Activated T-cell treated with anti-CD3 and anti-CD28 coated beads, Interleukin-2, amount 50 U/mL, for 48 hours (primary cell): ENCODE measurements around the gene UNC93B1.

Experiments
- DNase-seq, 2 experiments: peaks; one replicate each; pipeline ENCODE4 v3.0.0-alpha.2; 2020

UNC93B1 gene, protein sequence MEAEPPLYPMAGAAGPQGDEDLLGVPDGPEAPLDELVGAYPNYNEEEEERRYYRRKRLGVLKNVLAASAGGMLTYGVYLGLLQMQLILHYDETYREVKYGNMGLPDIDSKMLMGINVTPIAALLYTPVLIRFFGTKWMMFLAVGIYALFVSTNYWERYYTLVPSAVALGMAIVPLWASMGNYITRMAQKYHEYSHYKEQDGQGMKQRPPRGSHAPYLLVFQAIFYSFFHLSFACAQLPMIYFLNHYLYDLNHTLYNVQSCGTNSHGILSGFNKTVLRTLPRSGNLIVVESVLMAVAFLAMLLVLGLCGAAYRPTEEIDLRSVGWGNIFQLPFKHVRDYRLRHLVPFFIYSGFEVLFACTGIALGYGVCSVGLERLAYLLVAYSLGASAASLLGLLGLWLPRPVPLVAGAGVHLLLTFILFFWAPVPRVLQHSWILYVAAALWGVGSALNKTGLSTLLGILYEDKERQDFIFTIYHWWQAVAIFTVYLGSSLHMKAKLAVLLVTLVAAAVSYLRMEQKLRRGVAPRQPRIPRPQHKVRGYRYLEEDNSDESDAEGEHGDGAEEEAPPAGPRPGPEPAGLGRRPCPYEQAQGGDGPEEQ

DNA sequence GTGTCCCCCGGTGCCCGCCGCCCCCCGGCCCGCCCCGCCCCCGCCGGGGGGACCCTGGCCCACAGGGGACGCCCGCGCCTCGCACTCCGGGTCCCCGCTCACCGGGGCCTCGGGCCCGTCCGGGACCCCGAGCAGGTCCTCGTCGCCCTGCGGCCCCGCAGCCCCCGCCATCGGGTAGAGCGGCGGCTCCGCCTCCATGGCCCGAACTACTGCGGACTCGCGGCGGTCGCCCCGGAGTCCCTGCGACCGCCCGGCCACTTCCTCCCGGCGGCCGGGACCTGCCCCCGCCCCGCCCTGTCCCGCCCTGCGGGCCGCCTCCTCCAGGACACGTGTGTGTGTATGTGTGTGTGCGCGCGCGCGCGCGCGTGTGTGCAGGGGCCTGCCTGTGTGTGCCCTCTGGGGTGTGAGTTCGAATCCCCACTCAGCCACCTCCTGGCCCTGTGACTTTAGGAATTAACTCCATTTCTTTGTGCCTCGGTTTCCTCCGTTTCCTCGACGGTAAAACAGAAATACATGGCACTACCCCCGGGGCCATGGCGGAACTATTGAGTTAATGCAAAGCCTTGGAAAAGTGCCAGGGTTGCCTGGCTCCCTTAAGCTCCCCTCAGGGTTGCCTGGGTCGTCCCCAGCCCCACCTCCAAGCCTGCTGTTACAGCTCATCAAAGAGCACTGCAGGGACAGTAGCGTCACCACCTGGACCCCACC lies at the start of gene UNC93B1:
TSS of gene UNC93B1 (minus strand) at position 252 of the 705 bp plus-strand sequence. CDS start at position 198, 54 bp downstream.
- DNase-seq = peak; percentile 89 to 90

DNA sequence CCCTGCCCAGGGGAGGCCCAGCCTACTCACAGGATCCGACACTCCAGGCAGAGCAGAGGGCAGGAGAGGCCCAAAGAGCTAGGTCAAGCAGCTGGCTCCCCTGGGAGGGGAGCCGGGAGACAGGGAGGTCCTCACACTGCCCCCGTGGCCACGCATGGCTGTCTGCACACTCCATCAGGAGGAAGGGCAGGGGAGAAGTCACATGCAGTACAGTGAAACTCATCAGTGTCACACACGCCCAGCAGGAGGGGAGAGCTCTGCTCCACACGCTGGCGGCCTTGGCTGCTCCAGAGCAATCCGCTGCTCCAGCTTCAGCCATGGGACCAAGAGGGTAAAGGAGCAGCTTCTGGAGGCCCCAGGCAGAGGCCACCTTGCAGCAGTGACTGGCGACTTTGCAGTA lies 49.2 kb upstream of the UNC93B1 start:
- no peak for DNase-seq

DNA sequence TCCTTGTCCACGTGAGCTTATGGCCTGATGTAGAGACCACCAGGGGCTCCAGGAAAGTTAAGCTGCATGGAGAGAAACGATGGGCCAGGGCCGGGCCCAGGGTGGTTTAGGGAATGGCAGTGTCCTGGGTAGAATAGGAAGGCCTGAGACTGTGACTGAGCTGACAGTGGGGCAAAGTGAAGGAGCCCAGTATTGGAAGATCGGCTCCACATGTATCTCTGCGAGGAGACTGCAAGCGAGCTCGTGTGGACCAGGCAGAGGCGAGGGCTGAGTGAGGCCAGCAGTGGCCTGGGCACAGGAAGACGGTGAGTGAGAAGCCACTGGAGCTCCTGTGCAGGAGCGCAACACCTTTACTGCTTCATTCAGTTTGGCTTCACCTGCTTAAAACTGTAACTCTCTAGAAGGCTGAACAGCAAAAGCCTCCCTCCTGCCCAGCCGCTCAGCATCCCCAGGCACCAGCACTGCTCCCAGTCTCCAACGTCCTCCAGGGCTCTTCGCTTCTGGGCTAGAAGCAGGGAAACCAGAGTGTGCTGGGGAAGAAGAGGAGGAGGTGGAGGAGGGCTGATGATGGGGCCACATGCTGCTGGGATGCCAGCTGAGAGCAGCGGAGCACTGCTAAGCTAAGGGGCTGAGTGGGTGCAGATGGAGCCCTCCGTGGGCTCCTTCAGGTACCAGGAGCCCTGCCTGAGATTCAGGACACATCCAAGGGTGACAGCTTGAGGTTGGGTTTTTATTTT lies 48.4 kb upstream of the UNC93B1 start:
- DNase-seq = no peak

DNA sequence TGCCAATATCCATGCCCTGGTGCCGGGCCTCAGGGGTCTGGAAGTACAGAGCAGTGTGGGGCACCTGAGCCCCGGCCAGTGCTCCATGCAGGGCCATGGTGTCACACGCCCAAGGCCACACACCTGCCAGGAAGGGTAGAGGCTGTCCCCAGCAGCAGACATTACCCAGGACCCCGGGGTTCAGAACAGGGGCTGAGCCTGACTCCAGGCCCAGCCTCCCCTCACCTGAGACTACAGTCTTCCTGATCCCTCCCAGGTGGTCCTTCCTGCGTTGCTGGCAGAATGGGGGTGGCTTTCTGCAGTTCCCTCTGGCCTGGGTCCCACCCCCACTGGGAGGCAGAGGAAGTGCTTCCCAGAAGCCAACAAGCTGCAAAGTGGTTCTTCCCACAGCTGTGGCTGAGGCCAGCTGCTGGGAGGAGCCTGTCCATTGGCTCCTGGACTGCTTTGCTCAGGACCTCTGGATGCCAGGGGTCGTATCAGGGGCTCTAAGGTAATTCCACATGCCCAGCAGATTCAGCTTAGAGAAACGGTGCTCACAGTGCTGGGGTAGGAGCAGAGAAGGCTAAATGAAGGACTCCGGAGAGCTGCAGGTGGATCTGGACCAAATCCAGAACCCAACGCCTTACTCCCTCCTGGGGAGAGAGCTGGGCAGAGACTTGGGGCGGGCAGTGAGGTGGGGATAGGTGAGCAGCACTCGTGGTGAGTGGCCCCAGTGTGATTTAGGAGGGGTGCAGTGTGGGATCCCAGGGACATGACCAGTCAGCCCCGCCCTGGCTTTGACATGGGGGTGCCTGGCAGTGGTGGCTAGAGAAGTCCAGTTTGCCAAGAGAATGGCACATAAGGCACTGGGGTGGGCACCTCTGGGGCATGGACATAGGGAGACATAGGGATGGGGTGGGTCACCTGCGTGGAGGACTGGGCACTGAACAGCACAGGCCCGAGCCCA lies 47.6 kb upstream of the UNC93B1 start:
- peak in 1 of 2 experiments; percentile 15 for DNase-seq

DNA sequence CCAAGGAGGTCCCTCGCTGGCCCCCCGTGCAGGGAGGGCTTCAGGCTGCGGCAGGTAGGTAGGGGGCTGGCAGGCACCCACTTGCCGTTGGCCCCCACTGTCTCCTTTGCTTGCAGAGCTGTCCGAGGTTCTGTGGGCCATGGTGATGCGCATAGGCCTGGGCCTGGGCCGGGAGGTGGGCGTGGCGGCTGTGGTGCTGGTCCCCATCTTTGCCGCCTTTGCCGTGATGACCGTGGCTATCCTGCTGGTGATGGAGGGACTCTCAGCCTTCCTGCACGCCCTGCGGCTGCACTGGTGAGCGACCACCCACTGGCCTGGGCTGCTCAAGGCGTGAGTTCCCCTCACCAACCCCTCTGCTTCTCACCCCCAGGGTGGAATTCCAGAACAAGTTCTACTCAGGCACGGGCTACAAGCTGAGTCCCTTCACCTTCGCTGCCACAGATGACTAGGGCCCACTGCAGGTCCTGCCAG lies 46.5 kb upstream of the UNC93B1 start:
- no peak for DNase-seq

DNA sequence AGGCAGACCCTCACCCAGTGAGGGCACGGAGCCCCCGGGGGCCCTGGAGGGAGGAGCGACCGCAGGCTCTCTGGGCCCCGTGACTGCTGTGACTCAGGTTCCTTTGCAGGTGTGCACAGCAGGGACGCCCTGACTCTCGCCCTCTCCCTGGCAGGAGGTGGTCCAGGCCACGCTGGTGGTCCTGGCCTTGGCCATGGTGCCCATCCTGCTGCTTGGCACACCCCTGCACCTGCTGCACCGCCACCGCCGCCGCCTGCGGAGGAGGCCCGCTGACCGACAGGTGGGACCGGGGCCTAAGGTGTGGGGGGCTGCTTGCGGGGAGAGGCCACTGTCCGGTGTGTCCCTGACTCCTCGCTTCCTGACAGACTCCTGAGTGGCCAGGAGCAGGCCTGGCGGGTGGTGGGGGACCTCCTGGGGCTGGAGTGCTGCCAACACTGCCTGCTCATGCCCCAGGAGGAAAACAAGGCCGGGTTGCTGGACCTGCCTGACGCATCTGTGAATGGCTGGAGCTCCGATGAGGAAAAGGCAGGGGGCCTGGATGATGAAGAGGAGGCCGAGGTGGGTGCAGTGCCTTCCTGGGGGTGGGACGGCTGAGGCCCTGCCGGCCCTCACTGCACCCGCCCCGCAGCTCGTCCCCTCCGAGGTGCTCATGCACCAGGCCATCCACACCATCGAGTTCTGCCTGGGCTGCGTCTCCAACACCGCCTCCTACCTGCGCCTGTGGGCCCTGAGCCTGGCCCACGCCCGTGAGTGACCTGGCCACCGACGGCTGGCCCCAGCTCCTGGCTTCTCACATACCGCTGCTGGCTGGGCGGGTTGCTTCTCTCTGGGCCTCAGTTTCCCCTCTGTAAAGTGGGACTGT lies 45.8 kb upstream of the UNC93B1 start:
- no peak for DNase-seq

DNA sequence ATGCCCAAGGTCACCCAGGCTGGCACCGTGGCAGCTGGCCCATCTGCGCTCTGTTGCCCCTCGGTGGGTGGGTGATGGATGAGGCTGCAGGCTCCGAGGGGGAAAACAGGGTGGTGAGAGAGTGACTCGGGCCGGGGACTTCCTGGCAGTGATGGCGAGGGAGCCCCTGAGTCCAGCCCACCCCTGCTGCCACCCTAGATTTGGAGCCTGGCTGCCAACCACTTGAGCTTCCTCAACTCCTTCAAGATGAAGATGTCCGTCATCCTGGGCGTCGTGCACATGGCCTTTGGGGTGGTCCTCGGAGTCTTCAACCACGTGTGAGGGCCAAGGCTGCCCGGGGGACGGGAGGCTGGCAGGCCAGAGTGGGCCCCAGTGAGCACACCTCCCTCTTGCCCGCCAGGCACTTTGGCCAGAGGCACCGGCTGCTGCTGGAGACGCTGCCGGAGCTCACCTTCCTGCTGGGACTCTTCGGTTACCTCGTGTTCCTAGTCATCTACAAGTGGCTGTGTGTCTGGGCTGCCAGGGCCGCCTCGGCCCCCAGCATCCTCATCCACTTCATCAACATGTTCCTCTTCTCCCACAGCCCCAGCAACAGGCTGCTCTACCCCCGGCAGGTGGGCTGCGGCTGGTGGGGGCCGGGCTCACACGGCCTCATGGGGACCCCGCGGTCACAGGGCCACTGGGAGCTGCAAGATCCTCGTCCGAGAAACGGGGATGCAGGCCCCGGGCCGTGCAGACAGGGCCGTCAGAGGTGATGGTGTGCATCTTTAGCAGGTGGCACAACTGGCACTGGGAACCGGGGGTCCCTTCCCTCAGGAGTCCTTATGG lies 45.0 kb upstream of the UNC93B1 start:
- no peak for DNase-seq

DNA sequence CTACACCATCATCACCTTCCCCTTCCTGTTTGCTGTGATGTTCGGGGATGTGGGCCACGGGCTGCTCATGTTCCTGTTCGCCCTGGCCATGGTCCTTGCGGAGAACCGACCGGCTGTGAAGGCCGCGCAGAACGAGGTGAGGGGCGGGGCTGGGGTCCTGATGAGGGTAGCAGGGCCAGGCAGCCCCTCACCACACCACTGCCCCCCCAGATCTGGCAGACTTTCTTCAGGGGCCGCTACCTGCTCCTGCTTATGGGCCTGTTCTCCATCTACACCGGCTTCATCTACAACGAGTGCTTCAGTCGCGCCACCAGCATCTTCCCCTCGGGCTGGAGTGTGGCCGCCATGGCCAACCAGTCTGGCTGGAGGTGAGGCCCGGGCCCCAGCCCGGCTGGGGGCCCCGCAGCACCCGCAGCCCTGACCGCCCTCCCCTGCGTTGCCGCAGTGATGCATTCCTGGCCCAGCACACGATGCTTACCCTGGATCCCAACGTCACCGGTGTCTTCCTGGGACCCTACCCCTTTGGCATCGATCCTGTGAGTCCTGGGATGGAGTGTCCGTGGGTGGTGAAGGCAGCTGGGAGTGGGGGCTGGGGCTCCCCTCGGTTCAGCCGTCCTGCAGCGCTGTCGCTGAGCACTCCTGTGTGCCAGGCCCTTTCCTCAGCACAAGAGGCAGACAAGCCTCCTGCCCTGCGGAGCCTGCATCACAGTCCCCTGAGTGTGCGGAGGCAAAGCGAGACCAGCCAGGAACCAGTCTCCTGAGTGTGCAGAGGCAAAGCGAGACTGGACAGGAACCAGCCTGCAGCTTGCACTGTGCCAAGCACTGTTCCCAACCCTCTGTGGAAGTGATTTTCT lies 43.8 kb upstream of the UNC93B1 start:
- DNase-seq = no peak

DNA sequence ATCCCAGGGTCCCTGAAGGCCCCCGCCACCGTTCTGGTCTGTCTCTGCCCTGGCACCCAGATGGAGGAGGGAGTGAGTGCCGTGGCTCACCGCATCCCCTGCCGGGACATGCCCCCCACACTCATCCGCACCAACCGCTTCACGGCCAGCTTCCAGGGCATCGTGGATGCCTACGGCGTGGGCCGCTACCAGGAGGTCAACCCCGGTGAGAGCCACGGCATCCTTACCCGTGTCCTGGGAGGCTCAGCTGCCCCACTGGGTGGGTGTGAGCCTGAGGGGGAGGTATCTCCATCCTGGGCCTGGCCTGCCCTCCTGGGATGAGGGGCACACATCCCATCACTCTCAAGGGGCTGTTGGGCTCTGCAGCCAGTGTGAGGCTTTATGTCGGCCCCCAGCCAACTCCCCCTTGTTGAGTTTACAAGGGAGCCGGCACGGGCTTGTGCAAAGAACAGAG lies 41.0 kb upstream of the UNC93B1 start:
- DNase-seq = no peak

DNA sequence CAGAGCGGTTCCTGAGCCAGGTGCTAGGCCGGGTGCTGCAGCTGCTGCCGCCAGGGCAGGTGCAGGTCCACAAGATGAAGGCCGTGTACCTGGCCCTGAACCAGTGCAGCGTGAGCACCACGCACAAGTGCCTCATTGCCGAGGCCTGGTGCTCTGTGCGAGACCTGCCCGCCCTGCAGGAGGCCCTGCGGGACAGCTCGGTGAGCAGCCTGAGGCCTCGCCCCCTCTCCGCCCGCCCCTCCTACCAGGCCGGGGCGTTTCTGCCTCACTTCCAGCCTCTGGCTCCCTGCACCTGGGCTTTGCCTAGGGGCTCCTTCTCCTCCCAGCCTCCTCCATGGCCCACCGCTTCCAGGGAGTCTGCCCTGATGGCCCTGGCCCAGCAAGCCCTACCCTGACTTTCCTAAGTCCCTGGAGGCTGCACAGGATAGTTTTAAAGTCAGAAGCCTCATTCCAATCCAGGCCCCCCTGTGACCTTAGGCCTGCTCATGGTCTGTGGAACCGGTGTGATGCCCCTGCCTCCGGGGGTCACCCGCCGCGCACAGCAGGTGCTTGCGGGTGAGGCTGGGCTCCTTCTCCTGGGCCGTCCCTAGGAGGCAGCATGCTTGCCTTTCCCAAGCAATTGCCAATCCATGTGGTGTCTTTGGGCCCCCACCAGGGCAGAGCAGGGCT lies 40.4 kb upstream of the UNC93B1 start:
- DNase-seq = no peak

DNA sequence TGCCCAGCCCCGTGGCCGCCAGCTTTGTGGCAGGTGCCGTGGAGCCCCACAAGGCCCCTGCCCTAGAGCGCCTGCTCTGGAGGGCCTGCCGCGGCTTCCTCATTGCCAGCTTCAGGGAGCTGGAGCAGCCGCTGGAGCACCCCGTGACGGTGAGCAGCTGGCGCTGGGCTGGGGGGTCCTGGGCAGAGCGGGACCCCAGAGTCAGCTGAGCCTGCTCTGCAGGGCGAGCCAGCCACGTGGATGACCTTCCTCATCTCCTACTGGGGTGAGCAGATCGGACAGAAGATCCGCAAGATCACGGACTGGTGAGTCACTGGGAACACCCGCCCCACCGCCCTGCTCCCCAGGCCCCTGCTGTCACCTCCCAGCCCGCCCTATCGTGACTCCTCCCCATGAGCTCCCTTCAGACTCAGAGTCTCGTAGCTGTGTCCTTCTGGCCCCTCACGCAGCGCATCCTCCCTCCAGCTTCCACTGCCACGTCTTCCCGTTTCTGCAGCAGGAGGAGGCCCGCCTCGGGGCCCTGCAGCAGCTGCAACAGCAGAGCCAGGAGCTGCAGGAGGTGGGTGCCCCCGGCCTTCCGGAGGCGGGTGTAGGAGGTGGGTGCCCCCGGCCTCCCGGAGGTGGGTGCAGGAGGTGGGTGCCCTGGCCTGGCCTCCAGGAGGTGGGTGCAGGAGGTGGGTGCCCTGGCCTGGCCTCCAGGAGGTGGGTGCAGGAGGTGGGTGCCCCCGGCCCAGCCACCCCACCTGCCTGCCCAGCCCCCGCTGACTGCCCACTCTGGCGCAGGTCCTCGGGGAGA lies 39.6 kb upstream of the UNC93B1 start:
- no peak for DNase-seq

DNA sequence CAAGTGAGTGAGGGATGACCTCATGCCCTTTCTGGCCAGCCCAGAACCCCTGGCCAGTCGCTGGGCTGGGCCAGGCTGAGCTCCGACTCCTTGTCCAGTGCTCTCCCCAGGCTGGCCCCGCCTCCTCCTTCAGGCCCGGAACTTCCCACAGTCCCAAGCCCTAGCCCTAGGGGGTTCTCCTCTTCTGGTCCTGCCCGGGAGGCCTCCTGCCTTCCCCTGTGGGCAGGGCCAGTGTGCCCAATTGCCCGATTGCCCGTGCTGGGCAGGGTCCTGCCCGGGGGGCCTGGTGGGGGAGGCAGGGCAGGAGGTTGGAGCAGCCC lies 39.1 kb upstream of the UNC93B1 start:
- DNase-seq = no peak

DNA sequence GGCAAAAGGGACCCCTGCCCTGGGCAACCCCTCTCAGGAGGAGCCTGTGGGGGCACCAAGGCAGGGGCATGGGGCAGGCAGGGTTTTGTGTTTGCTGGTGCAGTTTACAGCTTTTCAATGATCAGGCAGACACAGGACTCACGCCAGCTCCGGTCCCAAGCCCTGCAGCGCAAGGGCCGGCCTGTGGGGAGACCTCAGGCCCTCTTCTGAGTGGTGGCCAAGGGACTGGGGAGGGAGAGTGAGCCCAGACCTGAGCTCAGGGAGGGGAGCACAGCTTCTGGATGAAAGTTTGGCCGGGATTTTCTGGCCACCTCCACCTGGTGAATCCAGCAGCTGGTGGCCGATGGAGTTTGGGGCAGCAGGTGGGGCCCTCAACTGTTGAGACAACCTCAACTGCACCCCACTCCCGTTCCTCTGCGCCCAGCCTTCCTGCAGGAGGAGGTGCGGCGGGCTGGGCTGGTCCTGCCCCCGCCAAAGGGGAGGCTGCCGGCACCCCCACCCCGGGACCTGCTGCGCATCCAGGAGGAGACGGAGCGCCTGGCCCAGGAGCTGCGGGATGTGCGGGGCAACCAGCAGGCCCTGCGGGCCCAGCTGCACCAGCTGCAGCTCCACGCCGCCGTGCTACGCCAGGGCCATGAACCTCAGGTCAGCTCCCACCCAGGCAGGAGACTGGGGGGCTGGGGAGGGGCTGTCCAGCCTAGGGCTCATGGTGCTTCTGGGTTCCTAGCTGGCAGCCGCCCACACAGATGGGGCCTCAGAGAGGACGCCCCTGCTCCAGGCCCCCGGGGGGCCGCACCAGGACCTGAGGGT lies 38.5 kb upstream of the UNC93B1 start:
- no peak for DNase-seq

DNA sequence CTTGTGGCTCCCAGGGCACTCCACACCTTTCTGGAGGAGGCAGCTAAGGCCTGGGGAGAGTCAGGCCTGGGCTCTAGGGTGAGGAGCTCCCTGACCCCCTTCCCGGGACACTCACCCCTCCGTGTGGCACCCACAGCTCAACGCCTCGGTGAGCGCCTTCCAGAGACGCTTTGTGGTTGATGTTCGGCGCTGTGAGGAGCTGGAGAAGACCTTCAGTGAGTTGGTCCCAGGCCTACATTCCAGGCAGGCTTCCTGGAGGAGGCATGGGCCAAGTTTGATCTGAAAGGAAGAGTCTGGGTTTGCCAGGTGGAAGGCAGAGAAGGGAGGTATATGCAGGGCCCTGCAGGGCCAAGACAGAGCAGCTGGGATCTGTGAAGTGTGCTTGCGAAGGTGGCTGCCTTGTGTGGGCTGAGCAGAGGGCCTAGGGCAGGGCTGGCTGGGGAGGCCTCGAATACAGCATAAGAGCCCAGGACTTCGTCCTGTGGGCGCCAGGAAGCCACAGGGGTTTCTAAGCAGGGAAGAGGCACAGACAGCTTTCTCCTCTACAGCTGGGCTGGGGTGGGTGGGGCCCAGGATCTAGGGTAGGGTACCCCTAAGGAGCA lies 37.8 kb upstream of the UNC93B1 start:
- no peak for DNase-seq

DNA sequence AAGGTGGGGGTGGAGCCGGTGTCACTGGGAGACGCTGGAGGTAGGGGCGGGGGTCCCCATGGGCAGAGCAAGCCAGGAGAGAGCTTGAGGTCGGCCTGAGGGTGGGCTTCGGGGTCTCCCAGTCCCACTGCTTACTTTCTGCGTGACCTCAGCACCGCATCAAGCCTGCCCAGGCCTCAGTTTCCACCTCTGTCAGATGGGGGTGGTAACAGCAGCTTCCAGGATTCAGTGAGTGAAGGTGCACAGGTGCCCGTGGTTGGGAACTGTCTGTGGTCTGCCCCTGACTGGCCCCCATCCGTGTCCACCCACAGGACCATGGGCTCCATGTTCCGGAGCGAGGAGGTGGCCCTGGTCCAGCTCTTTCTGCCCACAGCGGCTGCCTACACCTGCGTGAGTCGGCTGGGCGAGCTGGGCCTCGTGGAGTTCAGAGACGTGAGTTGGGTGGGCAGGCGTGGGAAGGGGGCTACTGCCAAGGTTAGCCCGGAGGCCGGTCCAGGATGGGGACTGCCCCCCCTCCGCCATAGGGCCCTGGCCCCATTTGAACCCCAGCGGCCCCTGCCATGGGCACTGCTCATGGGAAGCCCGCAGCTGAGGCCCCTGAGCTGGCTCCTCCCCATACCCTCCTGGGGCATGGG lies 37.2 kb upstream of the UNC93B1 start:
- DNase-seq = no peak
